Lower leg skin (tissue), 3 donors: ENCODE results near the gene TUBA4B.

ENCODE experiments used
- CTCF ChIP-seq, 3 donors: fragments of 450-650 bp; IDR thresholded peaks; one replicate each; pipeline ENCODE4 v1.5.1; 2016; ENCODE audit warnings: antibody characterized with exemption in 3 of 3, mild to moderate bottlenecking in 3 of 3, moderate library complexity in 2 of 3
- POLR2A ChIP-seq, 2 donors: fragments of 450-650 bp; IDR thresholded peaks; one replicate each; pipeline ENCODE4 v1.6.1; 2016 to 2017; ENCODE audit warnings: antibody characterized with exemption in 2 of 2, mild to moderate bottlenecking in 1 of 2, moderate library complexity in 1 of 2

GRCh38 chr2:219207134-219207883 lies 45.7 kb upstream of the TUBA4B start:
- no peak for TF ChIP-seq CTCF (IDR thresholded peaks at IDR 0.05)
- TF ChIP-seq POLR2A (IDR thresholded peaks at IDR 0.05), result no peak
